Activated CD4-positive, alpha-beta memory T cell treated with anti-CD3 and anti-CD28 coated beads, Interleukin-2, amount 10 ng/mL, durations not matched to agents 7 days and 5 days (primary cell): Measurements from ENCODE around the gene RANGAP1. TPM values are rescaled to one million over a fixed set of nuclear protein-coding genes. Genes with fewer than 3 reads are reported as not detected.

ENCODE experiments used
- CTCF ChIA-PET: fragments of 350-600 bp; sonication (Branson Sonifier 250); formaldehyde crosslinking; loops from one replicate; lab custom pipeline; 2021; ENCODE audit warnings: antibody characterized with exemption, inconsistent platforms; lab: Charles Lee
- POLR2A ChIA-PET: fragments of 350-600 bp; sonication (Branson Sonifier 250); formaldehyde crosslinking; loops from one replicate; lab custom pipeline; 2021; ENCODE audit warnings: antibody characterized with exemption; lab: Charles Lee
- DNase-seq: peaks from one replicate; pipeline ENCODE4 v3.0.0-alpha.2; 2020
- H3K27ac Mint-ChIP-seq: one replicate; pipeline ENCODE4 v1.8.0; 2021; ENCODE audit warnings: mild to moderate bottlenecking, mixed read lengths
- H3K27me3 Mint-ChIP-seq: one replicate; pipeline ENCODE4 v1.8.0; 2021; ENCODE audit warnings: mixed read lengths
- H3K36me3 Mint-ChIP-seq: one replicate; pipeline ENCODE4 v1.8.0; 2021; ENCODE audit warnings: low read depth, mixed read lengths
- H3K4me1 Mint-ChIP-seq: one replicate; pipeline ENCODE4 v1.8.0; 2021; ENCODE audit warnings: mixed read lengths
- H3K4me3 Mint-ChIP-seq: one replicate; pipeline ENCODE4 v1.8.0; 2021; ENCODE audit warnings: mild to moderate bottlenecking, mixed read lengths
- H3K9me3 Mint-ChIP-seq: one replicate; pipeline ENCODE4 v1.8.0; 2021; ENCODE audit warnings: mixed read lengths
- total RNA-seq, 2 experiments: library from RNA; stranded (reverse); gene quantifications; one replicate each; pipeline ENCODE4 v1.2.3, GENCODE V29; 2021

RANGAP1 gene
- total RNA-seq, 2 experiments from 2014 or later, result 98.7 to 99.7 TPM

- ChIA-PET CTCF (no interaction called here), POLR2A (interaction anchor here (6.8 kb wide), 1 partner anchor 13 kb away, joined by 117 read pairs; the partner anchor contains the start of gene ZC3H7B)
- Mint-ChIP-seq H3K4me1 (peaks cover 15% of the 10 kb centered on the region), H3K4me3 (no peak overlapping the region), H3K36me3 (no peaks in the 10 kb centered on the region), H3K9me3 (no peaks in the 10 kb centered on the region), H3K27me3 (no peaks in the 10 kb centered on the region), H3K27ac (no peak overlapping the region)
- DNase-seq, result no peak
These were observed 4.6 kb upstream of the RANGAP1 start for GRCh38 chr22:41290262-41291221.

- H3K4me1 Mint-ChIP-seq, result peaks cover 20% of the 10 kb centered on the region
- H3K36me3 Mint-ChIP-seq, result peaks cover 7% of the 10 kb centered on the region
- H3K27ac Mint-ChIP-seq, result no peak overlapping the region
- no peak for DNase-seq
- CTCF ChIA-PET, result no interaction called here
- H3K27me3 Mint-ChIP-seq, result no peaks in the 10 kb centered on the region
- POLR2A ChIA-PET, result interaction anchor here (6.8 kb wide), 1 partner anchor 13 kb away, joined by 117 read pairs; the partner anchor contains the start of gene ZC3H7B
- H3K9me3 Mint-ChIP-seq, result no peaks in the 10 kb centered on the region
- no peak overlapping the region for H3K4me3 Mint-ChIP-seq
These were observed 3.7 kb upstream of the RANGAP1 start for GRCh38 chr22:41289671-41290070.

GRCh38 chr22:41288245-41288946 is 2.4 kb upstream of the RANGAP1 start:
- Mint-ChIP-seq H3K36me3 (peaks cover 14% of the 10 kb centered on the region), H3K9me3 (no peaks in the 10 kb centered on the region), H3K27ac (peak overlapping the region; percentile 68), H3K27me3 (no peaks in the 10 kb centered on the region), H3K4me3 (peak overlapping the region; percentile 26), H3K4me1 (peaks cover 31% of the 10 kb centered on the region)
- DNase-seq, result no peak
- CTCF ChIA-PET, result interaction anchor here (0.7 to 2.5 kb wide), 3 partner anchors 13 to 340 kb away, joined by 3 to 11 read pairs (median 3); partner anchors contain the start of gene ZC3H7B
- POLR2A ChIA-PET, result interaction anchor here (1.3 to 6.8 kb wide), 2 partner anchors 15 to 180 kb away, joined by 5 to 117 read pairs; partner anchors contain the start of genes ACO2, PHF5A and ZC3H7B

GRCh38 chr22:41286639-41287091 is 678 bp upstream of the RANGAP1 start:
- DNase-seq, result peak; percentile 60
- H3K27me3 Mint-ChIP-seq, result no peaks in the 10 kb centered on the region
- H3K4me1 Mint-ChIP-seq, result peaks cover 38% of the 10 kb centered on the region
- peaks cover 22% of the 10 kb centered on the region for H3K36me3 Mint-ChIP-seq
- H3K9me3 Mint-ChIP-seq, result no peaks in the 10 kb centered on the region
- H3K4me3 Mint-ChIP-seq, result peak overlapping the region; percentile 94
- H3K27ac Mint-ChIP-seq, result peak overlapping the region; percentile 99
- POLR2A ChIA-PET, result interaction anchor here (0.6 to 6.8 kb wide), 24 partner anchors 10 to 804 kb away, joined by 3 to 117 read pairs (median 6); partner anchors contain the start of genes ACO2, DESI1, MRTFA and NDUFA6
- CTCF ChIA-PET, result interaction anchor here (0.9 to 2.5 kb wide), 4 partner anchors 15 to 49 kb away, joined by 3 to 11 read pairs (median 6); partner anchors contain the start of gene ZC3H7B

- peaks cover 28% of the 10 kb centered on the region for H3K36me3 Mint-ChIP-seq
- H3K4me1 Mint-ChIP-seq, result peaks cover 46% of the 10 kb centered on the region
- DNase-seq, result peak; percentile 89
- H3K9me3 Mint-ChIP-seq, result no peaks in the 10 kb centered on the region
- CTCF ChIA-PET, result interaction anchor here (1.1 to 2.2 kb wide), 2 partner anchors 19 to 48 kb away, joined by 3 to 10 read pairs; no protein-coding TSS in a partner anchor
- H3K4me3 Mint-ChIP-seq, result peak overlapping the region; percentile 94
- no peaks in the 10 kb centered on the region for H3K27me3 Mint-ChIP-seq
- H3K27ac Mint-ChIP-seq, result peak overlapping the region; percentile 99
- POLR2A ChIA-PET, result interaction anchor here (0.8 to 6.8 kb wide), 22 partner anchors 11 to 805 kb away, joined by 3 to 117 read pairs (median 6); partner anchors contain the start of genes DESI1, NDUFA6, RBX1 and ST13
These were observed 557 bp downstream of the RANGAP1 start for GRCh38 chr22:41285441-41285819.

GRCh38 chr22:41284465-41284864 is 1.5 kb downstream of the RANGAP1 start:
- Mint-ChIP-seq H3K4me1 (peaks cover 46% of the 10 kb centered on the region), H3K27ac (peak overlapping the region; percentile 99), H3K27me3 (no peaks in the 10 kb centered on the region), H3K36me3 (peaks cover 35% of the 10 kb centered on the region), H3K4me3 (peak overlapping the region; percentile 94), H3K9me3 (no peaks in the 10 kb centered on the region)
- no peak for DNase-seq
- ChIA-PET CTCF (interaction anchor here (0.7 to 1.4 kb wide), 3 partner anchors 17 to 362 kb away, joined by 3 to 4 read pairs (median 4); partner anchors contain the start of gene ZC3H7B), POLR2A (interaction anchor here (0.6 to 6.8 kb wide), 9 partner anchors 10 to 333 kb away, joined by 3 to 117 read pairs (median 5); partner anchors contain the start of genes RBX1, TOB2 and ZC3H7B)

GRCh38 chr22:41280854-41281253 is 5.1 kb downstream of the RANGAP1 start:
- Mint-ChIP-seq H3K27me3 (no peaks in the 10 kb centered on the region), H3K4me3 (no peak overlapping the region), H3K36me3 (peaks cover 64% of the 10 kb centered on the region), H3K4me1 (peaks cover 31% of the 10 kb centered on the region), H3K27ac (no peak overlapping the region), H3K9me3 (no peaks in the 10 kb centered on the region)
- no peak for DNase-seq
- CTCF ChIA-PET, result interaction anchor here (0.7 kb wide), 1 partner anchor 306 kb away, joined by 3 read pairs; no protein-coding TSS in a partner anchor
- POLR2A ChIA-PET, result no interaction called here

- H3K36me3 Mint-ChIP-seq, result peaks cover 64% of the 10 kb centered on the region
- H3K27me3 Mint-ChIP-seq, result no peaks in the 10 kb centered on the region
- no peak overlapping the region for H3K4me3 Mint-ChIP-seq
- ChIA-PET CTCF (no interaction called here), POLR2A (no interaction called here)
- H3K9me3 Mint-ChIP-seq, result no peaks in the 10 kb centered on the region
- H3K27ac Mint-ChIP-seq, result no peak overlapping the region
- DNase-seq, result no peak
- peaks cover 29% of the 10 kb centered on the region for H3K4me1 Mint-ChIP-seq
These were observed 5.9 kb downstream of the RANGAP1 start for GRCh38 chr22:41280065-41280464.

GRCh38 chr22:41274856-41275255 is 11.1 kb downstream of the RANGAP1 start:
- no peak for DNase-seq
- POLR2A ChIA-PET, result interaction anchor here (0.9 to 3.4 kb wide), 3 partner anchors 10 to 11 kb away, joined by 4 to 11 read pairs (median 5); partner anchors contain the start of gene RANGAP1
- Mint-ChIP-seq H3K27ac (no peak overlapping the region), H3K4me1 (no peaks in the 10 kb centered on the region), H3K4me3 (no peak overlapping the region), H3K9me3 (no peaks in the 10 kb centered on the region), H3K36me3 (peaks cover 69% of the 10 kb centered on the region), H3K27me3 (no peaks in the 10 kb centered on the region)
- CTCF ChIA-PET, result no interaction called here

GRCh38 chr22:41273128-41273527 is 12.9 kb downstream of the RANGAP1 start:
- Mint-ChIP-seq H3K27ac (no peak overlapping the region), H3K36me3 (peaks cover 69% of the 10 kb centered on the region), H3K27me3 (no peaks in the 10 kb centered on the region), H3K9me3 (no peaks in the 10 kb centered on the region), H3K4me3 (no peak overlapping the region), H3K4me1 (no peaks in the 10 kb centered on the region)
- ChIA-PET CTCF (no interaction called here), POLR2A (no interaction called here)
- DNase-seq, result no peak

GRCh38 chr22:41271787-41272186 is 14.2 kb downstream of the RANGAP1 start:
- Mint-ChIP-seq H3K4me1 (no peaks in the 10 kb centered on the region), H3K36me3 (peaks cover 67% of the 10 kb centered on the region), H3K4me3 (no peak overlapping the region), H3K9me3 (no peaks in the 10 kb centered on the region), H3K27ac (no peak overlapping the region), H3K27me3 (no peaks in the 10 kb centered on the region)
- no peak for DNase-seq
- ChIA-PET POLR2A (no interaction called here), CTCF (interaction anchor here (1.3 kb wide), 1 partner anchor 34 kb away, joined by 3 read pairs; no protein-coding TSS in a partner anchor)

- CTCF ChIA-PET, result no interaction called here
- Mint-ChIP-seq H3K9me3 (no peaks in the 10 kb centered on the region), H3K4me3 (no peak overlapping the region), H3K27me3 (no peaks in the 10 kb centered on the region), H3K36me3 (peaks cover 70% of the 10 kb centered on the region), H3K27ac (no peak overlapping the region), H3K4me1 (peaks cover 1% of the 10 kb centered on the region)
- no peak for DNase-seq
- POLR2A ChIA-PET, result no interaction called here
These were observed 18.0 kb downstream of the RANGAP1 start for GRCh38 chr22:41267958-41268357.
